Measurements from ENCODE around the gene ABCE1. TPM values are rescaled to one million over a fixed set of nuclear protein-coding genes. Genes with fewer than 3 reads are reported as not detected.

The ABCE1 gene
- total RNA-seq, 1 donor from 2014 or later: 45.6 TPM

DNA sequence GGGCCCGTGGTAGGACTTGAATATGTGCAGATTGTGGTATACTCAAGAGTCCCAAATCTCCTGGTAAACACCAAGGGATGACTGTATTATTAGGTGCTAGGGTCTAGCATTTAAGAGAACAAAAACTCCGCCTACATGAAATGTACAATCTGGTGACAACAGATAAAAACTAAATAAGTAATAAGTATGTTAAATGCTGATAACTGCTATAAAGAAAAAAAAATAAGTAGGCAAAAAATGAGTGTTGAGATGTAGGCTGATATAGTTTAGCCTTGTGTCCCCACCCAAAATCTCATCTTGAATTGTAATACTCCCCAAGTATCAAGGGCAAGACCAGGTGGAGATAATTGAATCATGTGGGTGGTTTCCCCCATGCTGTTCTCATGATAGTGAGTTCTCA lies 58.9 kb downstream of the ABCE1 start:
- DNase-seq (ENCODE audit: extremely low spot score, unreplicated experiment): no peak
- Mint-ChIP-seq H3K9me3 (ENCODE audit: unreplicated experiment) (no peaks in the 10 kb centered on the region), H3K27me3 (ENCODE audit: unreplicated experiment) (no peaks in the 10 kb centered on the region), H3K4me1 (ENCODE audit: unreplicated experiment) (no peaks in the 10 kb centered on the region), H3K36me3 (ENCODE audit: unreplicated experiment) (peaks cover 34% of the 10 kb centered on the region), H3K4me3 (ENCODE audit: unreplicated experiment) (no peak overlapping the region), H3K27ac (ENCODE audit: unreplicated experiment) (no peak overlapping the region)
- TF ChIP-seq, protein P1, sequence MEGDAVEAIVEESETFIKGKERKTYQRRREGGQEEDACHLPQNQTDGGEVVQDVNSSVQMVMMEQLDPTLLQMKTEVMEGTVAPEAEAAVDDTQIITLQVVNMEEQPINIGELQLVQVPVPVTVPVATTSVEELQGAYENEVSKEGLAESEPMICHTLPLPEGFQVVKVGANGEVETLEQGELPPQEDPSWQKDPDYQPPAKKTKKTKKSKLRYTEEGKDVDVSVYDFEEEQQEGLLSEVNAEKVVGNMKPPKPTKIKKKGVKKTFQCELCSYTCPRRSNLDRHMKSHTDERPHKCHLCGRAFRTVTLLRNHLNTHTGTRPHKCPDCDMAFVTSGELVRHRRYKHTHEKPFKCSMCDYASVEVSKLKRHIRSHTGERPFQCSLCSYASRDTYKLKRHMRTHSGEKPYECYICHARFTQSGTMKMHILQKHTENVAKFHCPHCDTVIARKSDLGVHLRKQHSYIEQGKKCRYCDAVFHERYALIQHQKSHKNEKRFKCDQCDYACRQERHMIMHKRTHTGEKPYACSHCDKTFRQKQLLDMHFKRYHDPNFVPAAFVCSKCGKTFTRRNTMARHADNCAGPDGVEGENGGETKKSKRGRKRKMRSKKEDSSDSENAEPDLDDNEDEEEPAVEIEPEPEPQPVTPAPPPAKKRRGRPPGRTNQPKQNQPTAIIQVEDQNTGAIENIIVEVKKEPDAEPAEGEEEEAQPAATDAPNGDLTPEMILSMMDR (IDR thresholded peaks at IDR 0.05): no peak

DNA sequence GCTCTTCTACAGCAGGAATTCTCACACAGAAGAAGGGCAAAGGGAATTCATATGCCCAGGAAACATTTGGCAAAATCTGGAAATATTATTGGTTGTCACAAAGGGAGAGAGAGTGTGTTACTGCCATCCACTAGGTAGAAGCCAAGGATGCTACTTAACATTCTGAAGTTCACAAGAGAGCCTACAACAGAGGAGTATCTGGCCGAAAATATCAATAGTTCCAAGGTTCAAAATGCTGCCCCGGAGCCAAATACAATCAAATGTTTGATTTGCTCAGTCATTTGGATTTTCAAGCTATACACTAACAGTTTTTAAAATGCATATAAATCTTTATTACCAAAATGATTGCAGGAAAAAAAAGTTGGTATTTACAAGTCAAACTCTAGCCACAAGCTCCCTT lies 63.4 kb downstream of the ABCE1 start:
- Mint-ChIP-seq H3K4me3 (ENCODE audit: unreplicated experiment) (no peak overlapping the region), H3K4me1 (ENCODE audit: unreplicated experiment) (no peaks in the 10 kb centered on the region), H3K27ac (ENCODE audit: unreplicated experiment) (no peak overlapping the region), H3K27me3 (ENCODE audit: unreplicated experiment) (no peaks in the 10 kb centered on the region), H3K9me3 (ENCODE audit: unreplicated experiment) (no peaks in the 10 kb centered on the region), H3K36me3 (ENCODE audit: unreplicated experiment) (peaks cover 18% of the 10 kb centered on the region)
- TF ChIP-seq, protein P1 (IDR thresholded peaks at IDR 0.05): no peak
- no peak for DNase-seq (ENCODE audit: extremely low spot score, unreplicated experiment)

DNA sequence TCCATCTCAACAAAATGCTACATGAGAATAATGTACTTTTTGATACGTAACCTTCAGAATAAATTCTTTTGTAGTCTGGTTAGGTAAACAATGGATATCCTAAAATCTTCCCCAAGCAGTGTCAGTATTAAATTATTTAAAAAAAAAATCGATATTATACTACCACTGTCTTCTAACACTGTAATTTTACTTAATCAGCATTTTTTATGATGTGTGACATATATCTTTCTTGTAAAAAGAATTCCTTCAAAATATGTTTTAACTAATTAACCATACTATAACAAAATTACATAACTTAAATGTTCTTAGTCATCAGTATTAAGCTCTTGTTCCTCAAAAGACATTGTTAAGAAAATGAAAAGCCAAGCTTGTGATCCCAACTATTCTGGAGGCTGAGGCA lies 69.8 kb downstream of the ABCE1 start:
- H3K27ac Mint-ChIP-seq (ENCODE audit: unreplicated experiment): no peak overlapping the region
- DNase-seq (ENCODE audit: extremely low spot score, unreplicated experiment): no peak
- peaks cover 4% of the 10 kb centered on the region for H3K4me1 Mint-ChIP-seq (ENCODE audit: unreplicated experiment)
- H3K4me3 Mint-ChIP-seq (ENCODE audit: unreplicated experiment): no peak overlapping the region
- H3K9me3 Mint-ChIP-seq (ENCODE audit: unreplicated experiment): no peaks in the 10 kb centered on the region
- H3K36me3 Mint-ChIP-seq (ENCODE audit: unreplicated experiment): peaks cover 25% of the 10 kb centered on the region
- TF ChIP-seq, protein P1 (IDR thresholded peaks at IDR 0.05): no peak
- no peaks in the 10 kb centered on the region for H3K27me3 Mint-ChIP-seq (ENCODE audit: unreplicated experiment)

DNA sequence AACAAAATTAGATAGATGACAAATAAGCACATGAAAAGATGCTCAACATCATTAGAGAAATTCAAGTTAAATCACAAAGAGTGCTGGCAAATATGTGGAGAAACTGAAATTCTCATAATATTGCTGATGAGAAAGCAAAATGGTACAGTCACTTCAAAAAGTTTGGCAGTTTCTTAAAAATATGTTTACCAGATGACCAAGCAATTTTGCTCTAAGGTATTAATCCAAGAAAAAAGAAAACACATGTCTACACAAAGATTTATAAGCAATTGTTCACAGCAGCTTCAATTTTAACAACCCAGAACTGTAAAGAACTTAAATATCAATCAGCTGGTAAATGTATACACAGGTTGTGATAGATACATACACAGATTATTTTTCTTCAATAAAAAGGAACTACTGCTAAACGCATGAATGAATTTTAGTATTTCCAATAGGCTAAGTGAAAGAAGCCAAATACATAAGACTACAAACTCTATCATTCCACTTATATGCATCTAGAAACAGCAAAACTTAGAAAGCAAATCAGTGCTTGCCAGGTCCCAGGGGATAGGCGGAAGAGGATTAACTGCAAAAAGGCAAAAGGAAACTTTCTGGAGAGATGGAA lies 70.6 kb downstream of the ABCE1 start:
- H3K27ac Mint-ChIP-seq (ENCODE audit: unreplicated experiment): peak overlapping the region; percentile 4
- no peak overlapping the region for H3K4me3 Mint-ChIP-seq (ENCODE audit: unreplicated experiment)
- H3K9me3 Mint-ChIP-seq (ENCODE audit: unreplicated experiment): no peaks in the 10 kb centered on the region
- DNase-seq (ENCODE audit: extremely low spot score, unreplicated experiment): no peak
- no peaks in the 10 kb centered on the region for H3K27me3 Mint-ChIP-seq (ENCODE audit: unreplicated experiment)
- peaks cover 8% of the 10 kb centered on the region for H3K4me1 Mint-ChIP-seq (ENCODE audit: unreplicated experiment)
- peaks cover 28% of the 10 kb centered on the region for H3K36me3 Mint-ChIP-seq (ENCODE audit: unreplicated experiment)
- TF ChIP-seq, protein P1 (IDR thresholded peaks at IDR 0.05): no peak

DNA sequence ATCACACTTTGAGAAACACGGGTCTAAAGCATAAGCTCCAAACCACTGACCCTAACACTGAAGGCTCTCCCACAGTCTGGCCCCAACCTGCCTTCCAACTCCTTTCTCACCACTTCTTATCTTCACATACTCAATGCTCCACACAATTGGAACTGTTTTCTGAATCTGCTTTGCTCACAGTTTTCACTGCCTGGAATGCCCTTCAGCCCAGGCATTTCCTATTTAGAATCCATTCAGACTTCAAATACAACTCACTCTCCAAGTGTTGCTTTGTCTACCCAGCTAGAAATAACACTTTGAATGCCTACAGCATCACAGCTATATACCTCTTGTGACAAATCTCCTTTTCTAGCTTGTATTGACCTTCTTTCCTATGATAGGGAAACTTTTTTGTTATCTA lies 72.1 kb downstream of the ABCE1 start:
- Mint-ChIP-seq H3K36me3 (ENCODE audit: unreplicated experiment) (peaks cover 37% of the 10 kb centered on the region), H3K4me1 (ENCODE audit: unreplicated experiment) (peaks cover 19% of the 10 kb centered on the region), H3K27me3 (ENCODE audit: unreplicated experiment) (no peaks in the 10 kb centered on the region), H3K9me3 (ENCODE audit: unreplicated experiment) (no peaks in the 10 kb centered on the region), H3K4me3 (ENCODE audit: unreplicated experiment) (no peak overlapping the region), H3K27ac (ENCODE audit: unreplicated experiment) (no peak overlapping the region)
- no peak for DNase-seq (ENCODE audit: extremely low spot score, unreplicated experiment)
- TF ChIP-seq, protein P1 (IDR thresholded peaks at IDR 0.05): no peak

Data from osteocyte (in vitro differentiated cells).